Posterior vena cava (tissue), 2 donors: Measurements from ENCODE around the gene ZNRF2. TPM values are rescaled to one million over a fixed set of nuclear protein-coding genes. Genes with fewer than 3 reads are reported as not detected.
"Not testable (repeated sequence)": the region's sequence is repeated elsewhere in the genome, so short reads cannot be mapped to it uniquely, and the experiment has no call there.

Experiments used
- DNase-seq: peaks from one replicate; pipeline ENCODE4 v3.0.0-alpha.2; 2020; ENCODE audit warnings: low spot score
- intact Hi-C, 2 donors: fragments of 100-400 bp; cut with DNase I; formaldehyde crosslinking; loops; one replicate each; pipeline versions ENCODE4 v1.14.1 to v1.14.2; 2022 to 2023
- total RNA-seq, 2 donors: library from RNA; stranded (reverse); fragmentation: NEBNext Ultra II Directional; extraction: Animal tissue kit (Norgen Biotek cat#: 25700); gene quantifications; one replicate each; pipeline ENCODE4 v1.2.1, GENCODE V29; 2021
- donor health status: DM: yes; HTN: yes; CAD: no.
- donor health status: DM: yes; HTN: yes; CAD: no.

The ZNRF2 gene
- total RNA-seq, 2 donors from 2014 or later: 12.5 to 13.5 TPM

DNA sequence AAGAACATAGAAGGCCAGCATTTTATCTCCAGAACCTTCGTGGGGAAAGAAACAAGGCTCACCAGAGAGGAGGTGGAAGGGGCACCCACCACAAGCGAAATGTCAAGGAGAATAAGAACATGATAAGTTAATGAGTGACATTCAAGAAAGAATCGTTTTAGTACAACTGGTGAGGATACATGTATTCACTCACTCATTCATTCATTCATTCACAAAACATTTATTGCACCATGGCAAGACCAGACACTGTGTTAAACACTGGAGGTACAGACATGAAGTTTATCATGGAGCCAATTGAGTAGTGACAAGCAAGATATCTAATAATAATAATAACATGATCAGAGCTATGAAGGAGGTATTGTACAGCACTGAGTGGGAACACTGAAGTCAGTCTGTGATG lies 1.7 kb upstream of the ZNRF2 start:
- intact Hi-C loops: loop anchor here in 1 of 2 donors (5.0 kb wide), 1 partner anchor 115 kb away; no protein-coding TSS in a partner anchor
- DNase-seq: no peak

DNA sequence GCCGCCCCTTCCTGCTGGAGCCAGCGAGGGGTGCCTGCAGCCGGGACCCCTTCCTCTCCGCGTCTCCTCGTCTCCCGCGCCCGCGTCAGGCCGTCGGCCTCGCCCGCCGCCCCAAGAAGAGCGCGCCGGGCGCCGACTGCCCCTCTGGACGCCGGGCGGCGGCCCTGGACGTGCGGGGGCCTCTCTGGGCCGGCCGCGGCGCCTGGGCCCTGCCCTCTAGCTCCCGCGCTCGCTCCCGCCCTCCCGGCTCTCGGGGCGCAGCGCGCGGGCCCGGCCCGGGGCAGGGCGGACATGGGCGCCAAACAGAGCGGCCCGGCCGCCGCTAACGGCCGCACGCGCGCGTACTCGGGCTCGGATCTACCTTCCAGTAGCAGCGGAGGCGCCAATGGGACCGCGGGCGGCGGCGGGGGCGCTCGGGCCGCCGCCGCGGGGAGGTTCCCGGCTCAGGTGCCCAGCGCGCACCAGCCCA lies 704 bp downstream of the ZNRF2 start:
- intact Hi-C loops: no loop called here
- peak; percentile 81 for DNase-seq

DNA sequence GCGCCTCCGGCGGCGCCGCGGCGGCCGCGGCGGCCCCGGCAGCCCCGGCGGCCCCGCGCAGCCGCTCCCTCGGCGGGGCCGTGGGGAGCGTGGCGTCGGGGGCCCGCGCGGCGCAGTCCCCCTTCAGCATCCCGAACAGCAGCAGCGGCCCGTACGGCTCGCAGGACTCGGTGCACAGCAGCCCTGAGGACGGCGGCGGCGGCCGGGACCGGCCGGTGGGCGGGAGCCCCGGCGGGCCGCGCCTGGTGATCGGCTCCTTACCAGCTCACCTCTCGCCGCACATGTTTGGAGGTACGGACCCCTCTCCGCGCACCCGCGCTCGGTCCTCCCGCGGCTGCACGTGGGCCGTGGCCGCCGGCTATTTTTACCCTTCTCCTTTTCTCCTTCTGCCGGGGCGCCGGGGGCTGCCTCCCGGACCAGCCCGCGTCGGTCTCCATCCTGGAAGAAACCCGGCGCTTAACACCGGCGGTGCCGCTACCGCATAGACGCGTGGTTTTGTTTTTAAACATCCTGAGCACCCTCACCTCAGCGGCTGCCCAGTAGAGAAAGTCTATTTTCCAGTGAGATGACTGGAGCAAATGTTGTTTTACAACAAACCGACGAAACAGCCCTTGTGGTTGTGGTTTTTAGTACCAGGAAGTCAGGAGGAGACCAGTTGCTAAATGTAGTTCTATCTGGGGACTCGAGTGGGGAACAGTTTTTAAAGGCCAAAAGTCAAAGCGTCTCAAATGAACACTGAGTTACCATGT lies 1.3 kb downstream of the ZNRF2 start:
- intact Hi-C loops: no loop called here
- DNase-seq: peak; percentile 83

DNA sequence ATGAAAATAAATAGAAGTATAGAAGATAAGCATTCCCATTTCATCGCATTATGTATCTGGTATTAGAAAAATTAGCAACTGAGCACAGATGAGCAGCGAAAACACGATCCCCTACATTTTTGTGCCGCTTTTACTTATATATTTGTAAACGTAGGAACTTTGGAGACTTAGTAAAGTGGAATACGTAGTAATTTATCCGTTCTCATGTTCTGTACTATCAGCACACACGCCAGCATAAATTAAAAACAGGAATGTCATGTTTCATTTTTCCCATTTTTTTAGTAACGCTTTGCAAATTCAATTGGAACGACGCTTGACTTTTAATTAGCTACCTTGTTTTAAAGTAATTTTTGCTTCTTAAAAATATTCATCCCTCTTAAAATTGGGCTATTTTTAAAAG lies 2.4 kb downstream of the ZNRF2 start:
- intact Hi-C loops: no loop called here
- no peak for DNase-seq

DNA sequence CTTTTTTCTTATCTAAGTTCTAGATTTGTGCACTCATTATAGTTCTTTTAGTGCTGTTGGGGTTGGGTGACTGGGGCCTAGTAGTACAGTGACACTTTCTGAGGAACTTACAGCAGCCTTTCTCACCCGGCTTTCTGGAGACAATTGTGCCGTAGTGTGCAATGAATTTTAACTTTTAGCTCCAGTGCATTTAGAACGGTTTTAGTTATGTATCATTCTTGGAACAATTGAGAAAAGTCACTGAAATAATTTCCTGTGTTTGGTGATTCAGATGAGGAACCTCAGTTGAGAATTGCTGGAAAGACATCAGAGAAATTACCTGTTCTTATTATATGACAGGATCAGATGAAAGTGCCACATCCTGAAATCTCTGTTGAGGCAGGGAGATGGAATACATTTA lies 3.2 kb downstream of the ZNRF2 start:
- intact Hi-C loops, DNase-seq: not testable (repeated sequence)

DNA sequence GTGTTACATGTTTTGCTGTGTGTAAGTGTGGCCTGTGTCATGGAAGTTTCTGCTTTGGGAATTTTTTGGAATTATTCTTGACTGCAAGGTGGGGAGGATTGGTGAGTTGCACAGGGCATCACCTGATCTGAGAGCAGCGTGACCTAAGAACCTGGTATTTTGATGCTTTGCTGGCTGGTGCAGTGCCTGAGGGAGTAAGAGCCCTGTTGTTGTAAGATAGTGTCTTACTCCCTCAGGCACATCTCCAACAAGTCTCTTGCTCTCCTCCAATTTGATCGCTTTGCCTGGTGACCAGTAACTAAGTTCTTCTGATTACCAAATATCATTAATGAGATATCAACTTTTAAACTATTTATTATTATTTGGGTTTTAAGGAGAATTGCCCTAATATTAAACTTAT lies 5.2 kb downstream of the ZNRF2 start:
- intact Hi-C loops, DNase-seq: not testable (repeated sequence)

DNA sequence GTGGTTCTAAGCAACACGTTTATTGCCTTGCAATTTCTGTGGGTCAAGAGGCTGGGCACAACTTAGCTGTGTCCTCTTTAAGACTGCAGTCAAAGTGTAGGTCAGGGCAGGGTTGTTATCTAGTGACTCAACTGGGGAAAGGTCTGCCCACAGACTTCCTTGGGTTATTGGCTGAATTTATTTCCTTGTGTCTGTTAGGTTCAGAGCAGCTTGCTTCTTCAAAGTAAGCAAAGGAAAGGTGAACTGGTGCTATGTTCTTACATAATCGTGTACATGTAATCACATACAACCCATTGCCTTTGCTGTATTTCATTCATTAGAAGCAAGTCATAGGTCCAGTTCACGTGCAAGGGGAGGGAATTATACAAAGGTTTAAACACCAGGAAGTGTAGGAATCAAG lies 5.9 kb downstream of the ZNRF2 start:
- DNase-seq, intact Hi-C loops: not testable (repeated sequence)

DNA sequence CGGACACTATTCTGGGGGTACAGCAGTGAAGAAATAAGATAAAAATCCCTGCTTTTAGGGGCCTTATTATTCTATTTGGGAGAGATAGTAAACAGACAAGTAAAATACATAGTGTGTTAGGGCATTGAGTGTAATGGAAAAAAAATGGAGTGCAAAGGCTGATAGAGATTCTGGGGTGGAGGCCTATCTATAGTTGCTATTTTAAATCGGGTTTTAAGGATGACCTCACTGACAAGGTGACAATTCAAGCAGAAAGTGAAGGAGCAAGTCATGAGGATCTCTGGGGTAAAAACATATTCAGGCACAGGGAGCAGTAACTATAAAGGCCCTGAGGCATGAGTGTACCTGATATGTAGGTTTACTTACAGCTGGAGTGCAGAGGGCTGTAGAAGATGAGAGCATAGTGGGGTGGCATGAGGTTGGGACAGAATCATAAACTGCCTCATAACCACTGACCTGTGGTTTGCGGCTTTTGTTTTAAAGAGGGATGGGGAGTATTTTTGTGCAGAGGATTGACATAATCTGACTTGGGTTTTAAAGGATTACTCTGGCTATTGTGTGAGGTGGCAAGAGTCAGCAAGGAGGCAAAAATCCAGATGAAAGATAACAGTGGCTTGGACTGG lies 8.1 kb downstream of the ZNRF2 start:
- intact Hi-C loops, DNase-seq: not testable (repeated sequence)

DNA sequence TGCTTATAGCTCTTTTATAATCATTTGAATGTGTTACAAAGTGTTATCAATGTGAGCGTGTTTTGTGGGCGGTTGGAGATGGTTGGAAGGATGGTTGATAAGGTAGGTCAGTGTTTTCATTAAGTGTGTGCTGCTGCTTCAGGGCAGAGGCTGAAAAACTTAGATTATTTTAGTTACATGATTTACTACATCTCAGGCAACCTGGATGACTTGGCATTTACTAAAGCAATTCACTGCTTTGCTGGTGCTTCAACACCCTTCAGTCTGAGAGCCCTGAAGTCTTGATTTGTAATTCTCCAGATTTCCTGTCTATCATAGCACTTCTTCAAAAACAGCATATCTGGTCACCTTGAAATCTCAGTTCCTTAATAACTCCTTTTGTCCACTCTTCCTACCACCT lies 11.9 kb downstream of the ZNRF2 start:
- DNase-seq, intact Hi-C loops: not testable (repeated sequence)

DNA sequence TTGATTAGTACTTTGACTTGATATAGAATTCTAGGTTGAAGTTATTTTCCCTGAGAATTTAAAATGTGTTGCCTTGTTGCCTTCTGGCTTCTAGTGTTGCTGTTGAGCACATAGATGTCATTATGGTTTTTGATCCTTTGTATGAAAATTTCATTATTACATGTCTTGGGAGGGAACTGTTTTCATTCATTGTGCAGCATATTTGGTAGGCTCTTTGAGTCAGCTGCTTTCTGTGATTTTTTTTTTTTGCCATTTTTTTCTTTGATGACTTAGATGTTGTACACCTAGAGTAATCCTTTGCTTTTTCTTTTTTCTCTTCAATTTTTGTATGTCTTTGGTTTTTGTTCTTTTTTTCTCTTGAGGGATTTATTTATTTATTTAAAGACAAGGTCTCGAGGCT lies 13.1 kb downstream of the ZNRF2 start:
- intact Hi-C loops: not testable (repeated sequence)

DNA sequence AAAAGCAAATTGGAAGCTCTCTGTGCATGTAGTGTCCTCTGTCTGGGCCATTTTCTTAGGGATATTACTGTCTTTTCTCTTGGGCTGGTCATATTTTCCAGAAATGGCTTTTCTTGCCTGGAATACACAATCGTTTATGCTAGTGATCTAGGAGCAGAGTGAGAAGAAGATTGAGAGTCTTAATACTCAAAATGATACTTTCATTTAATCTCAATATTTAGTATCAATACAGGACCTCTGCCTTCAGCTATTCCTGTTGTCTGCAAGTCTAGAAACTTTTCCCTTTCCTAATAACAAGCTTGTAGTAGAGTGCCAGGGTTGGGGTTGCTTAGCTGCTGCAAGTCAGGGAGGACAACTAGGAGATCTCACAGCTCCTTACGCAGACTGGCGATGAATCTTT lies 14.0 kb downstream of the ZNRF2 start:
- DNase-seq, intact Hi-C loops: not testable (repeated sequence)

More for the DNA sequence above, 13.1 kb downstream of the ZNRF2 start:
- not testable (repeated sequence) for DNase-seq

DNA sequence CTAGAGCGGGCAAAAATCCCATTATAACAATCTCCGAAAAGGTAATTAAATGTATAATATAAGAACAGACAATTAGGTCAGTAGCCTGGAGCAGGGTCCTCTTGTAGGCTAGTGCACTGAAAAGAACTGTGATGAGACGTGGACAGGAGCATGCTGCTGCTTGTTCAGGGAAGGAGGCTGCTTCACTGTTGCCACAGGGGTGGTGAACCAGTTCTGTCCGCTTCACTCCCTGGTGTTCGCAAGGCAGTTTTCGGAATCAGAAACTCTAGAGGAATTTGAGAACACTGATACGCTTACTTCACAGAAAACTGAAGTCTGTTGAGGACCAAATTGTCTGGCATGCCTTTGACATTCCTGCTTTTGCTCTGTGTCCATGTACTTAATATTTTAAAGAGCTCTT lies 17.4 kb downstream of the ZNRF2 start:
- no peak for DNase-seq
- intact Hi-C loops: no loop called here

DNA sequence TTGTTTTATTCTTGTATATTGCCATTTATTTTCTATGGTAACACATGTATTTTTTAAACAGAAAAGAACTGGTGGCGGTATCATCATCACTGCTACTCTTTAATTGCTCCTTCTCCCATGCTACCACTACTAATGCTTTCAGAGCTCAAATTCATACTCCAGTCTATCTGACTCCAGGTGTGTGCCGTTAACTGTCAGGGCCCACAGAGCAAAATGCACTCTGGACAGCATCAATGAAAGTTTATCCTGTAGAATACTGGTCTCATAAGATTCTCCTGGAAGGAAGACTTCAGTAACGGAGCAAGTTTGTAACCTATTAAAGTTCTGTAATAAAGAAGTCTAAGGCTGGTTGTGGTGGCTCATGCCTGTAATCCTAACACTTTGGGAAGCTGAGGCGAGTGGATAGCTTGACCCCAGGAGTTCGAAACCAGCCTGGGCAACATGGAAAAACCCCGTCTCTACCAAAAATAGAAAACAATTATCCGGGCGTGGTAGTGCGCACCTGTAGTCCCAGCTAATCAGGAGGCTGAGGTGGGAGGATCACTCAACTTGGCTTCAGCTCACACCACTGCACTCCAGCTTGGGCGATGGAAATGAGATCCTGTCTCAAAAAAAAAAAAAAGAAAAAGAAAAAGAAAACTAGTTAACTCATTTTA lies 18.4 kb downstream of the ZNRF2 start:
- intact Hi-C loops: no loop called here
- no peak for DNase-seq

DNA sequence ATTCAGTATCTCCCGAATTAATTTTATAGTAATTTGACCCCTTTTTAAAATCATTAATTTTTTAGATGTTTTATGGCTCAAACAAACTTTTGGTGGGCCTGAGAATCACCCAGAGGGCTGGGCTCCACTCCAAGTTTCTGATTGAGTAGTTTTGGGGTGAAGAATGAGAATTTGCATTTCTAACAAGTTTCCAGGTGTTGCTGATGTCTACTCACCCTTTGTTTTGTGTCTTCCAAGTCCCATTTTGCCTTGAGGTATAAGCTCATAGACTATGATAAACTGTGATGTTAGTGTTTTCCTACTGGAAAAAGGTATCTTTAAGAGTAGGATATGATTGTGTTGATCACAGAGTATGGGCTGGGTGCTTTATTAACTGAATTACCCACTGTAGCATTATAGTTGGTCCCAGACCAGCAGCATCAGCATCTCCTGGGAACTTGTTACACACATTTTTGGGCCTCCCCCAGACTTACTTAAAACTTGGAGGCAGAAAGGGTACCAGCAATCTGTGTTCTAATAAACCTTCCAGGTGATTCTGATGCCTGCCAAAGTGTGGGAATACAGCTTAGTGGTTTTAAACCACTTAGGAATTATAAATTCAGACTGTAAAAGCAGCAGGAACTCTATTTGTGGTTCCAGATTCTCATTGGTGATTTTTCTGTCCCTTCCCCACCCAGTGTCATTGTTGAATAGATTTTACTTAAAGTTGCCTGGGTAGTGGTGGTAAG lies 19.1 kb downstream of the ZNRF2 start:
- no peak for DNase-seq
- intact Hi-C loops: no loop called here

DNA sequence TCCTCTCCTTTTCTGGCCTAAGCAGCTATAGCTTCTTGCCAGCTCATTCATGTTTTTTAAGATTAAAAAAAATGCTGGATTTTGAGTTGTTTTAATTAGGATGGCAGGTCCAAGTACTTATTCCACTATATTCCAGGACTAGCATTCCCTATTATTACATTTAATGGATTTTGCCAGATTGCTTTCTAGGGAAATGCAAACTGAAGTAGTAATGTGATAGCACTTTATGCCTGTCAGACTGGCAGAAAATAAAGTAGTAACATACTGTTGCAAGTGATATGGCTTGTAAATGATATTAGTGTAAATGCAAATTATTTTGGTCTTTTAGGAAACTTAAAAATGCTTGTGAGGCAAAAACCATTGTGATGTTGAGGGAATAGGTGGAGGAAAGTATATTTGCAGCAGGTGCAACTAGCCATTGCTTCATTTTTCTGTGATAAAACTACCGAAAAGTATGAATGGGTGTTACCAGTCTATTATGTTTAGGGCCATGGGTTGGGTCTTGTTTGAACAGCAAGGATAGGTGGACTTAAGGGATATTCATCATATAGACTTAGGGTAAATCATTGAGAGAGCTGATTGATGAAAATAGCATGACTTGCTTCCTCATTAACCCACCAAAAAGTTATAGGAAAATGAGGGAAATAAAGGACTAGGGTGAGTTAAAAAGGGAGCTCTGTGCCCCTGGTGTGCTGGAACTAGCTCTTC lies 19.9 kb downstream of the ZNRF2 start:
- DNase-seq: no peak
- intact Hi-C loops: no loop called here

DNA sequence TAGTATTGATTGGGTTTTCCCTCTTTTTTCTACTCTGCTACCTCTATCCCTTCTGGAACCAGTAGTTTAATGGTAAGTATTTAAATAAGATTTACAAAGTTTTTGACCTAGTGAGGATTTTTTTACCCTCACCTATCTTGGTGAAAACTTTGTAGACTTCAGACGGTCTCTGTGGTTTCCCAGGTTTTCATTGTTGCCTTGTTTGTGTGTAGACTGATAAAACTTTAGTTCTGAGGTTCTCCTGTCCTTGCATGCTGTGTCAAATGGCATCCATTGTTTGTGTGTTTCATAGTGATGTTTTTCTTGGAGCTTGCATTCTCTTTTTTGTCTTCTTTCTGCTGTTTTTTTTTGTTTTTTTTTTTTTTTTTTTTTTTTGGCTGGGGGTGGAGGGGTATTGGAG lies 22.6 kb downstream of the ZNRF2 start:
- intact Hi-C loops: no loop called here

DNA sequence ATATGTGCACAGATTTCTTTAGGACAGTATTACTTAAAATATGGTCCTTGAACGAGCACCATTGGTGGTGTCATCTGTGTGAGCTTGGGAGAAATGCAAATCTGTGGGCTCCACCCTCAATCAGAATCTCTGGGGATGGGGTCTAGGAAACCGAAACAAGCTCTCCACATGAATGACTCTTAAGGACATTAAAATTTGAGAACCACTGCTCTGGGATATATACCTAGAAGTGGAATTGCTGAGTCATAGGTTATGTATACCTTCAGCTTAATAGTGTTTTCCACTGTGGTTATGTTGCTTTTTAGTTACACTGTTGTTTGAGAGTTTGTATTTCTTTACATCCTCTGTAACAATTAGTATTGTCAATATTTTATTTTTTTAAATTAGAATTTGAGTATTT lies 24.0 kb downstream of the ZNRF2 start:
- no peak for DNase-seq
- intact Hi-C loops: no loop called here

More for the DNA sequence above, 22.6 kb downstream of the ZNRF2 start:
- DNase-seq: no peak

DNA sequence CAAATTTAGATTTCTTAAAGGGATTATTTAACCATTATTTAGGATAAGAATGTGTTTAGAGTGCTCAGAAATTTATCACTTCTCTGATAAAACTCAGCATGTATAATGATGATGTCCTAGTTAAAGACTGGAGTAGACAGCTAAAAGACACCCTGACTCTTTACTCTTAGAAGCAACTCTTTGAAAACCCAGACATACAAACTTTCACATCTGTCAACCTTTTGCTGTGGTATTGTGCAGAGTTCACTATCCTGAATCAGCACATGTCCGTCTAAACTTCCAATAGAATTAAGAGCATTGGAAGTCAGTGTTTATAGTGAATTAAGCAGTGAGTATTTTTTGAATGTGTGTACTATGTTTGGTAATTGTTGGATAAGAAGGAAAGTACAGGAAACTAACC lies 24.9 kb downstream of the ZNRF2 start:
- intact Hi-C loops: no loop called here
- no peak for DNase-seq

DNA sequence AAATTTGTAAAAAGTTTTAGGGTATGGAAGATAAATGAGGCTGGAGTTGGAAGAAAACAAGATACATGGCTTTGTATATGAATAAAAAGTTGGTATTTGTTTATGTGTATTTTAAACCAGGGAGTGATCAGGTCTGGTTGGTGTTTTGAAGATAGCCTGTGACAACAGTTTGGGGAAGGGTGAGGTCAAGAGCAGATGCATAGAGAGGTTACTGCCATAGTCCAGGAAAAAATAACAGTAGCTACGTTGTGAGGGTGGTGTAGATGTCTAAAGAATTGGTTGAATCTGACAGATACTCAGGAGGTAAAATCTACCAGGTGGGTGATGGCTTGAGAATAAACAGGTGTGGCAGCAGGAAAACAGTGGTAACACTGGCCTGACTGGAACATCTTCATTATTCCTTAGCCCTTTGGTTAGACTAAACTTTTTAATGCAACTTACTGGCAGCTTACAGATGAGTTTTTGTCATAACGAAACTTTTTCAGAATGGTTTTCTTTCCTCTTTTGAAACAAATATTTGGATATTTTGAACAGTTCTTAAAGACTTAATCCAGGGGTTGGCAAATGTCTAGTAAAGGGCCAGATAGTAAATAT lies 25.5 kb downstream of the ZNRF2 start:
- intact Hi-C loops: no loop called here
- DNase-seq: no peak
